Hair follicular keratinocyte (primary cell): ENCODE measurements around the gene XRRA1. TPM values are rescaled to one million over a fixed set of nuclear protein-coding genes. Genes with fewer than 3 reads are reported as not detected.

ENCODE experiments used
- total RNA-seq: library from RNA; depleted of rRNA; stranded (reverse); fragments of >200 nt; gene quantifications from 2 replicates; pipeline ENCODE4 v1.2.3, GENCODE V29; 2015

XRRA1 gene, protein sequence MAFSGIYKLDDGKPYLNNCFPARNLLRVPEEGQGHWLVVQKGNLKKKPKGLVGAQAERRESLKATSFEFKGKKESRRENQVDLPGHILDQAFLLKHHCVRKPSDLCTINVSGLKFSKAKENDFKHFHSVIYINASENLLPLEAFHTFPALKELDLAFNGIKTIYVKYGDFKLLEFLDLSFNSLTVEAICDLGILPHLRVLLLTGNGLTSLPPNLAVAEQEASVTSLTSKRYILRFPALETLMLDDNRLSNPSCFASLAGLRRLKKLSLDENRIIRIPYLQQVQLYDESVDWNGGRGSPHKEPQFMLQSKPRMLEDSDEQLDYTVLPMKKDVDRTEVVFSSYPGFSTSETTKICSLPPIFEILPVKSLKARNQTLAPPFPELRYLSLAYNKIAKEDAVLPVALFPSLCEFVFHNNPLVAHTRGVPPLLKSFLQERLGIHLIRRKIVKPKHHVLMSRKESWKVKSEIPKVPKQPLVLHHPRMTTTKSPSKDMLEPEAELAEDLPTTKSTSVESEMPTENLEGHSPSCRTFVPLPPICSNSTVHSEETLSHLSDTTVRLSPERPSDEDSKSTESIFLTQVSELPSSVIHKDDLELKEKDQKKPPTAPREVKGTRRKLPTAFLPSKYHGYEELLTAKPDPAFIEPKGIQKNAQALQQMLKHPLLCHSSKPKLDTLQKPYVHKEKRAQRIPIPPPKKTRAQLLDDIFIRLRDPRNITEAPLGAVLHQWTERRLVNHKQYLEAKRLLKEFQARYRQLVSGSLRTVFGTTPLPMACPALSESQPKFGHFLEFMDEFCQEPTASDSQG
- total RNA-seq: 17.6 and 24.9 TPM in 2 replicates

DNA sequence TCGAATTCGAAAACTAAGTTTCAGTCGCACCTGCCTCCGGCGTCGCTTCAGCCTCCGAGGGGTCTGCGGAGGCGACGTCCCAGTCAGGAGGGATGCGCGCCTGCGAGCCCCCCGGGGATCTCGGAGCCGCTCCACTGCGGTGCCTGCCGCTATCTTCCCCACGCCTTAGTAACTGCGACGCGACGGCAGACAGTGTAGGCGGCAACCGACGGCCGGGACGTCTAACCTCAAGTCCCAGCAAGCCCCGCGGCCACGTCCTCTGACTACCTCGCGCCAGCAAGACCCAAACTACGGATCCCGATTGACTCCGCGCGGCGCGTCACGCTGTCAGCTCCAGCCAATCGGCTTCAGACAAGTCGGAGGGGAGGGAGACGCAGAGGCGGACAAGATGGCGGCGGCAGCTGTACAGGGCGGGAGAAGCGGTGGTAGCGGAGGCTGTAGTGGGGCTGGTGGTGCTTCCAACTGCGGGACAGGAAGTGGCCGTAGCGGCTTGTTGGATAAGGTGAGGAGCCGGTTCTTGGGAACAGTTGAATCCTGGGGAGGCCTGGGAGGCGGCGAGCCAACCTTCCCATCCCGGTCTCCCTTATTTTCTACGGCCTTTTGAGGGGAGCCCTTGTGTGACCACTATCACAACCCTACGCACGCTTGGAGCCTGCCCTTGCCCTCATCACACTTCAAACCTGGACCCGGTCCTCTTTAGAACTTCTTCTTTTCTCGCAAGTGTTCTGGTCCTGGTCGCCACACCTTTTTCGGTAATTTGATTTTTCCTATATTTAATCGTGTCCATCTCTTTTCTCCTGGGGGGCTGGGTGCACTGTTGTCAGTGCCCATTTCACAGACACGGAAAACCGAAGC is at the start of gene XRRA1, which contains the start of gene SPCS2:
TSS of gene XRRA1 (minus strand) at position 194 of the 855 bp plus-strand sequence. CDS start 8,213 bp downstream, outside the sequence.
TSS of gene SPCS2 (plus strand) at position 369 of the 855 bp plus-strand sequence. CDS start at position 389, 20 bp downstream.

GRCh38 chr11:74988541-74989259 is 39.8 kb upstream of the XRRA1 start, which contains the start of gene NEU3:
NEU3 (plus strand) TSS chr11:74988933; CDS start chr11:74989061, 128 bp downstream.

Other genes starting within 250 kb of the XRRA1 start
- not detected in 2 replicates for gene CHRDL2, start 217.7 kb downstream of the XRRA1 start, total RNA-seq
- gene RNF169, start 200.2 kb downstream of the XRRA1 start, total RNA-seq: 9.9 and 14.1 TPM in 2 replicates
- gene SPCS2, start 175 bp upstream of the XRRA1 start, total RNA-seq: 45.9 and 60.3 TPM in 2 replicates
- gene NEU3, start 39.8 kb upstream of the XRRA1 start, total RNA-seq: 4.4 and 8.3 TPM in 2 replicates
- not detected in 2 replicates for gene OR2AT4, start 147.8 kb upstream of the XRRA1 start, total RNA-seq
- not detected in 2 replicates for gene SLCO2B1, start 202.0 kb upstream of the XRRA1 start, total RNA-seq